H1 (cell line): ENCODE measurements around the gene CNTN5. TPM values are rescaled to one million over a fixed set of nuclear protein-coding genes. Genes with fewer than 3 reads are reported as not detected.

Experiments
- EZH2 ChIP-seq: fragments of 200-600 bp; sonication (generic); IDR thresholded peaks from 2 replicates; pipeline ENCODE4 v1.7.1; 2012; ENCODE audit warnings: low read depth, mild to moderate bottlenecking, moderate library complexity, low read length, inconsistent platforms; ENCODE audit not compliant: severe bottlenecking
- JUN ChIP-seq: IDR thresholded peaks from 2 replicates; pipeline ENCODE4 v1.6.1; 2011; ENCODE audit warnings: low read depth, mild to moderate bottlenecking, improper control_type of control experiment, low read length
- TCF12 ChIP-seq: IDR thresholded peaks from 2 replicates; pipeline ENCODE4 v1.6.1; 2011; ENCODE audit warnings: low read depth, mild to moderate bottlenecking, low read length
- USF2 ChIP-seq: IDR thresholded peaks from 2 replicates; pipeline ENCODE4 v1.6.1; 2011; ENCODE audit warnings: low read length, improper control_type of control experiment
- polyA plus RNA-seq, 7 experiments: library from polyadenylated mRNA; depleted of rRNA in 3 of 7; stranded (reverse) in 5 of 7; unstranded in 2 of 7; fragments of >200 nt in 5 of 7; fragments of 200-250 nt in 2 of 7; gene quantifications; 1 replicate in 5 of 7; 2 replicates in 1 of 7; 4 replicates in 1 of 7; pipeline versions ENCODE4 v1.2.1 to v1.2.3, GENCODE V29; 2011 to 2013; ENCODE audit warnings: missing spikeins in 2 of 7, mixed read lengths in 2 of 7
- total RNA-seq: library from RNA; stranded (reverse); fragmentation: NEBNext Ultra II Directional; extraction: Animal tissue kit (Norgen Biotek cat#: 25700); gene quantifications from 2 replicates; pipeline ENCODE4 v1.2.1, GENCODE V29; 2021

The CNTN5 gene
- total and polyA plus RNA-seq, 2 of the 8 experiments (the other 6 are each of a cell fraction or from before 2014, with no cell fraction given), result not detected

GRCh38 chr11:99916078-99916477 lies 895.3 kb downstream of the CNTN5 start (continued):
- TF ChIP-seq TCF12 (no peak), EZH2 (no peak), USF2 (no peak), JUN (no peak)
